Epidermal melanocyte (primary cell): ENCODE results near the gene SLC19A1.

Source experiments
- DNase-seq: peaks from one replicate; pipeline ENCODE4 v3.0.0; 2011; ENCODE audit warnings: low spot score; ENCODE audit not compliant: insufficient read length

The SLC19A1 gene

GRCh38 chr21:45455674-45456583 lies 86.3 kb downstream of the SLC19A1 start:
- no peak for DNase-seq

GRCh38 chr21:45454926-45455673 lies 87.1 kb downstream of the SLC19A1 start:
- no peak for DNase-seq

GRCh38 chr21:45454060-45454925 lies 87.9 kb downstream of the SLC19A1 start:
- no peak for DNase-seq

GRCh38 chr21:45453308-45453950 lies 88.8 kb downstream of the SLC19A1 start:
- DNase-seq = no peak

GRCh38 chr21:45452696-45453307 lies 89.4 kb downstream of the SLC19A1 start:
- no peak for DNase-seq

GRCh38 chr21:45451771-45452182 lies 90.5 kb downstream of the SLC19A1 start:
- DNase-seq = no peak

GRCh38 chr21:45451091-45451740 lies 91.0 kb downstream of the SLC19A1 start:
- DNase-seq = no peak

- no peak for DNase-seq
Observed at GRCh38 chr21:45450423-45451090, 91.7 kb downstream of the SLC19A1 start.

GRCh38 chr21:45449658-45450422 lies 92.4 kb downstream of the SLC19A1 start:
- DNase-seq = no peak

- DNase-seq = no peak
Observed at GRCh38 chr21:45448810-45449657, 93.2 kb downstream of the SLC19A1 start.

- DNase-seq = no peak
Observed at GRCh38 chr21:45448283-45448809, 93.9 kb downstream of the SLC19A1 start.
